Testis (tissue), 2 donors: Measurements from ENCODE around the gene PER2.

ENCODE experiments used
- POLR2A ChIP-seq: fragments of 450-650 bp; IDR thresholded peaks from one replicate; pipeline ENCODE4 v1.6.1; 2017; ENCODE audit warnings: antibody characterized with exemption, mild to moderate bottlenecking, moderate library complexity
- TF ChIP-seq, protein P1 (sequence below), 3 experiments: fragments of 450-650 bp in 2 of 3; fragments of 200-600 bp in 1 of 3; sonication (generic) in 1 of 3; IDR thresholded peaks; one replicate each; pipeline ENCODE4 v1.5.1; 2016 to 2019; ENCODE audit warnings: antibody characterized with exemption in 3 of 3, mild to moderate bottlenecking in 2 of 3, moderate library complexity in 1 of 3

DNA sequence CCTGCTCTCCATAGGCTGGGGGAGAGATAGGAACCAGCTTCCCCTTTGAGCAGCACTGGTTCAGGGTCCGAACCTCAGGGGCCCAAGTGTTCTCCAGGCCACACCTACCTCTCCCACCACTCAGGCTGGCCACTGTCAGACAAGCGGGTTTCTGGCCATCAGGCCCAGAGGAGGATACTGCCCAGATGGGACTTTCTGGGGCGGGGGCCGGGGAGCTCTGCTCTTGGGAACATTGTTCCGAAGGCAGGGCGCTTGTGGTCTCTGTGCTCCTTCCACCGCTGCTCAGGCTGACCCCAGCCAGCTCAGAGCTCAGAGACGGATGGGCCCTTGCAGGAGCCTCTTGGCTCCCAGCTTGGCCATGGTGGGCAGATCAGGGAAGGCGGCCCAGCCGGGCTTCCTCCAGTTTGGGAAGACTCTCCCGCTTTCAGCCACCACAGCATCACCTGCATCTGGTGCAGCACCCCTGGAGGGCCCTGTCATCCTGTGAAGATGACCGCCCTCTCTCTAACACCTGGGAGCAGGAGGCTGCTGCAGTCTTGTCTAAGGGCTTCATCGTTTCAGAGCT lies 26.7 kb upstream of the PER2 start:
- TF ChIP-seq, protein P1, sequence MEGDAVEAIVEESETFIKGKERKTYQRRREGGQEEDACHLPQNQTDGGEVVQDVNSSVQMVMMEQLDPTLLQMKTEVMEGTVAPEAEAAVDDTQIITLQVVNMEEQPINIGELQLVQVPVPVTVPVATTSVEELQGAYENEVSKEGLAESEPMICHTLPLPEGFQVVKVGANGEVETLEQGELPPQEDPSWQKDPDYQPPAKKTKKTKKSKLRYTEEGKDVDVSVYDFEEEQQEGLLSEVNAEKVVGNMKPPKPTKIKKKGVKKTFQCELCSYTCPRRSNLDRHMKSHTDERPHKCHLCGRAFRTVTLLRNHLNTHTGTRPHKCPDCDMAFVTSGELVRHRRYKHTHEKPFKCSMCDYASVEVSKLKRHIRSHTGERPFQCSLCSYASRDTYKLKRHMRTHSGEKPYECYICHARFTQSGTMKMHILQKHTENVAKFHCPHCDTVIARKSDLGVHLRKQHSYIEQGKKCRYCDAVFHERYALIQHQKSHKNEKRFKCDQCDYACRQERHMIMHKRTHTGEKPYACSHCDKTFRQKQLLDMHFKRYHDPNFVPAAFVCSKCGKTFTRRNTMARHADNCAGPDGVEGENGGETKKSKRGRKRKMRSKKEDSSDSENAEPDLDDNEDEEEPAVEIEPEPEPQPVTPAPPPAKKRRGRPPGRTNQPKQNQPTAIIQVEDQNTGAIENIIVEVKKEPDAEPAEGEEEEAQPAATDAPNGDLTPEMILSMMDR (IDR thresholded peaks at IDR 0.05), result no peak
- no peak for TF ChIP-seq POLR2A
